Measurements from ENCODE around the gene OSER1.

DNA sequence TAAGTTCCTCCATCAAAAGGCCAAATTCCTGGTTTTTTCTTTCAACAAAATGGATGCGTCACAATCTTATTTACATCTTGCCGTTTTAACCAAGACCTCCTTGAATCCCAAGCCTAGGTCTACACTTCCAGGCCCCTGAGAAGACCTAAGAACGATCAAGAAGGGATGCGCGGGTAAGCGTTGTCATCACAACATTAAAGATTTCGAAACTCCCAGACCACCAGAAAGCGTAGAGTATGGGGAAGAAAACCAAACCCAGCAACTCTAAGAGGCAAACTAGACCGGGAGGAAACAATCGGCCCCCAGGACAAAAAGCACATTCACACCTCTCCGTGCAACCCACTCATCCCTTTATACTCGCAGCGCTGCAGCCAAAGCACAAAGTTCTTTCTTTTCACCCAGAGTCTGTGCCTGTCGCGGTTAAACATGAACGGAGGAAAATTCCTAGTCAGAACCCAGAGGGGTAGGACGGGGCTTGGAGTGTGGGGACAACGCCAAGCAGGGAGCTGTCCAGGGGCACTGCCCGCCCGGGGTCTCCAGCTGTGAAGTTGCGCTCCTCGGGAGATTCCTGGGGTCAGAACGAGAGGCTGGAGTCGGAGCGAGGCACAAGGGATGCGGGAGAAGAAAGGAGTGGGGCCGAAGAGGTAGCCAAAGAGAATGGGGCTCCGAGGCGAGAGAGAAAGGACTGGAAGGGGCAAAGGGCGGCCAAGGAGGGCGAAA, 725 bp downstream of the OSER1 start:
- TF ChIP-seq, protein P1, sequence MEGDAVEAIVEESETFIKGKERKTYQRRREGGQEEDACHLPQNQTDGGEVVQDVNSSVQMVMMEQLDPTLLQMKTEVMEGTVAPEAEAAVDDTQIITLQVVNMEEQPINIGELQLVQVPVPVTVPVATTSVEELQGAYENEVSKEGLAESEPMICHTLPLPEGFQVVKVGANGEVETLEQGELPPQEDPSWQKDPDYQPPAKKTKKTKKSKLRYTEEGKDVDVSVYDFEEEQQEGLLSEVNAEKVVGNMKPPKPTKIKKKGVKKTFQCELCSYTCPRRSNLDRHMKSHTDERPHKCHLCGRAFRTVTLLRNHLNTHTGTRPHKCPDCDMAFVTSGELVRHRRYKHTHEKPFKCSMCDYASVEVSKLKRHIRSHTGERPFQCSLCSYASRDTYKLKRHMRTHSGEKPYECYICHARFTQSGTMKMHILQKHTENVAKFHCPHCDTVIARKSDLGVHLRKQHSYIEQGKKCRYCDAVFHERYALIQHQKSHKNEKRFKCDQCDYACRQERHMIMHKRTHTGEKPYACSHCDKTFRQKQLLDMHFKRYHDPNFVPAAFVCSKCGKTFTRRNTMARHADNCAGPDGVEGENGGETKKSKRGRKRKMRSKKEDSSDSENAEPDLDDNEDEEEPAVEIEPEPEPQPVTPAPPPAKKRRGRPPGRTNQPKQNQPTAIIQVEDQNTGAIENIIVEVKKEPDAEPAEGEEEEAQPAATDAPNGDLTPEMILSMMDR (IDR thresholded peaks at IDR 0.05) = no peak
- TF ChIP-seq POLR2A (IDR thresholded peaks at IDR 0.05) = no peak

All from testis (tissue), 2 donors.